Prostate gland (tissue), 2 donors: Measurements from ENCODE around the gene ARMC3.

Source experiments
- POLR2A ChIP-seq: fragments of 450-650 bp; IDR thresholded peaks from one replicate; pipeline ENCODE4 v1.6.1; 2016; ENCODE audit warnings: antibody characterized with exemption, mild to moderate bottlenecking
- POLR2AphosphoS5 ChIP-seq: sonication (generic); formaldehyde crosslinking; IDR thresholded peaks from one replicate; pipeline ENCODE4 v1.6.1; 2017; ENCODE audit warnings: antibody characterized with exemption
- TF ChIP-seq, protein P1 (sequence below), 4 experiments: fragments of 200-600 bp in 2 of 4; fragments of 450-650 bp in 2 of 4; sonication (generic) in 2 of 4; IDR thresholded peaks; 1 replicate in 3 of 4; 2 replicates in 1 of 4; pipeline ENCODE4 v1.5.1; 2016 to 2019; ENCODE audit warnings: antibody characterized with exemption in 4 of 4, mild to moderate bottlenecking in 2 of 4, moderate library complexity in 2 of 4

- TF ChIP-seq, protein P1, sequence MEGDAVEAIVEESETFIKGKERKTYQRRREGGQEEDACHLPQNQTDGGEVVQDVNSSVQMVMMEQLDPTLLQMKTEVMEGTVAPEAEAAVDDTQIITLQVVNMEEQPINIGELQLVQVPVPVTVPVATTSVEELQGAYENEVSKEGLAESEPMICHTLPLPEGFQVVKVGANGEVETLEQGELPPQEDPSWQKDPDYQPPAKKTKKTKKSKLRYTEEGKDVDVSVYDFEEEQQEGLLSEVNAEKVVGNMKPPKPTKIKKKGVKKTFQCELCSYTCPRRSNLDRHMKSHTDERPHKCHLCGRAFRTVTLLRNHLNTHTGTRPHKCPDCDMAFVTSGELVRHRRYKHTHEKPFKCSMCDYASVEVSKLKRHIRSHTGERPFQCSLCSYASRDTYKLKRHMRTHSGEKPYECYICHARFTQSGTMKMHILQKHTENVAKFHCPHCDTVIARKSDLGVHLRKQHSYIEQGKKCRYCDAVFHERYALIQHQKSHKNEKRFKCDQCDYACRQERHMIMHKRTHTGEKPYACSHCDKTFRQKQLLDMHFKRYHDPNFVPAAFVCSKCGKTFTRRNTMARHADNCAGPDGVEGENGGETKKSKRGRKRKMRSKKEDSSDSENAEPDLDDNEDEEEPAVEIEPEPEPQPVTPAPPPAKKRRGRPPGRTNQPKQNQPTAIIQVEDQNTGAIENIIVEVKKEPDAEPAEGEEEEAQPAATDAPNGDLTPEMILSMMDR (IDR thresholded peaks at IDR 0.05): no peak
- TF ChIP-seq POLR2A: no peak
- no peak for TF ChIP-seq POLR2AphosphoS5
Observed at GRCh38 chr10:23051278-23051677, 123.4 kb downstream of the ARMC3 start.
